Osteoblast (primary cell): ENCODE results near the gene SLC6A19. TPM values are rescaled to one million over a fixed set of nuclear protein-coding genes. Genes with fewer than 3 reads are reported as not detected.

Experiments used
- DNase-seq: peaks from one replicate; pipeline ENCODE4 v3.0.0; 2011; ENCODE audit warnings: low spot score, mixed read lengths; ENCODE audit not compliant: insufficient read length; ENCODE audit errors: missing footprints
- H2AFZ ChIP-seq: 2 replicates; pipeline ENCODE4 v1.6.0; 2011; ENCODE audit warnings: mild to moderate bottlenecking, low read length
- H3K27ac ChIP-seq: 2 replicates; pipeline ENCODE4 v1.5.1; 2011; ENCODE audit warnings: mild to moderate bottlenecking, low read depth, low read length, moderate library complexity
- H3K27me3 ChIP-seq: 2 replicates; pipeline ENCODE4 v1.6.0; 2012; ENCODE audit warnings: mild to moderate bottlenecking, control low read depth, inconsistent platforms, low read length, moderate library complexity; ENCODE audit not compliant: insufficient read depth
- H3K36me3 ChIP-seq: 2 replicates; pipeline ENCODE4 v1.5.1; 2011; ENCODE audit warnings: mild to moderate bottlenecking, low read length, control low read depth, moderate library complexity; ENCODE audit not compliant: insufficient read depth
- H3K4me1 ChIP-seq: 2 replicates; pipeline ENCODE4 v1.5.1; 2011; ENCODE audit warnings: mild to moderate bottlenecking, low read length, control low read depth, moderate library complexity; ENCODE audit not compliant: insufficient read depth
- H3K4me2 ChIP-seq: 2 replicates; pipeline ENCODE4 v1.6.0; 2011; ENCODE audit warnings: mild to moderate bottlenecking, low read length; ENCODE audit not compliant: insufficient read depth
- H3K4me3 ChIP-seq: fragments of 200-600 bp; sonication (generic); 3 replicates; pipeline ENCODE4 v1.5.1; 2012; ENCODE audit warnings: mild to moderate bottlenecking, low read length, inconsistent platforms; ENCODE audit not compliant: insufficient read depth
- H3K79me2 ChIP-seq: 2 replicates; pipeline ENCODE4 v1.6.0; 2012; ENCODE audit warnings: mild to moderate bottlenecking, low read length, control low read depth, inconsistent platforms; ENCODE audit not compliant: insufficient read depth
- H3K9me3 ChIP-seq: 2 replicates; pipeline ENCODE4 v1.5.1; 2011; ENCODE audit warnings: low read depth, low read length, control low read depth
- H4K20me1 ChIP-seq: 2 replicates; pipeline ENCODE4 v1.6.0; 2012; ENCODE audit warnings: mild to moderate bottlenecking, low read length, control low read depth; ENCODE audit not compliant: insufficient read depth
- total RNA-seq: library from RNA; depleted of rRNA; stranded (reverse); fragments of >200 nt; gene quantifications from 2 replicates; pipeline ENCODE4 v1.2.3, GENCODE V29; 2012
- TF ChIP-seq, protein P1 (sequence below): IDR thresholded peaks from 2 replicates; pipeline ENCODE4 v1.5.1; 2011; ENCODE audit warnings: mild to moderate bottlenecking, low read depth, low read length, moderate library complexity; ENCODE audit errors: extremely low read depth

SLC6A19 gene
- total RNA-seq, 1 donor, result not detected

- TF ChIP-seq, protein P1, sequence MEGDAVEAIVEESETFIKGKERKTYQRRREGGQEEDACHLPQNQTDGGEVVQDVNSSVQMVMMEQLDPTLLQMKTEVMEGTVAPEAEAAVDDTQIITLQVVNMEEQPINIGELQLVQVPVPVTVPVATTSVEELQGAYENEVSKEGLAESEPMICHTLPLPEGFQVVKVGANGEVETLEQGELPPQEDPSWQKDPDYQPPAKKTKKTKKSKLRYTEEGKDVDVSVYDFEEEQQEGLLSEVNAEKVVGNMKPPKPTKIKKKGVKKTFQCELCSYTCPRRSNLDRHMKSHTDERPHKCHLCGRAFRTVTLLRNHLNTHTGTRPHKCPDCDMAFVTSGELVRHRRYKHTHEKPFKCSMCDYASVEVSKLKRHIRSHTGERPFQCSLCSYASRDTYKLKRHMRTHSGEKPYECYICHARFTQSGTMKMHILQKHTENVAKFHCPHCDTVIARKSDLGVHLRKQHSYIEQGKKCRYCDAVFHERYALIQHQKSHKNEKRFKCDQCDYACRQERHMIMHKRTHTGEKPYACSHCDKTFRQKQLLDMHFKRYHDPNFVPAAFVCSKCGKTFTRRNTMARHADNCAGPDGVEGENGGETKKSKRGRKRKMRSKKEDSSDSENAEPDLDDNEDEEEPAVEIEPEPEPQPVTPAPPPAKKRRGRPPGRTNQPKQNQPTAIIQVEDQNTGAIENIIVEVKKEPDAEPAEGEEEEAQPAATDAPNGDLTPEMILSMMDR, result no peak
- no peak overlapping the region for H3K27ac ChIP-seq
- H3K27me3 ChIP-seq, result peaks cover 16% of the 10 kb centered on the region
- H3K79me2 ChIP-seq, result no peaks in the 10 kb centered on the region
- DNase-seq, result no peak
- H3K4me1 ChIP-seq, result no peaks in the 10 kb centered on the region
- H3K9me3 ChIP-seq, result no peaks in the 10 kb centered on the region
- no peak overlapping the region for H2AFZ ChIP-seq
- no peak overlapping the region for H3K4me2 ChIP-seq
- H4K20me1 ChIP-seq, result no peaks in the 10 kb centered on the region
- H3K4me3 ChIP-seq, result no peak overlapping the region
- H3K36me3 ChIP-seq, result no peaks in the 10 kb centered on the region
Observed at GRCh38 chr5:1202026-1202797, 817 bp downstream of the SLC6A19 start.

DNA sequence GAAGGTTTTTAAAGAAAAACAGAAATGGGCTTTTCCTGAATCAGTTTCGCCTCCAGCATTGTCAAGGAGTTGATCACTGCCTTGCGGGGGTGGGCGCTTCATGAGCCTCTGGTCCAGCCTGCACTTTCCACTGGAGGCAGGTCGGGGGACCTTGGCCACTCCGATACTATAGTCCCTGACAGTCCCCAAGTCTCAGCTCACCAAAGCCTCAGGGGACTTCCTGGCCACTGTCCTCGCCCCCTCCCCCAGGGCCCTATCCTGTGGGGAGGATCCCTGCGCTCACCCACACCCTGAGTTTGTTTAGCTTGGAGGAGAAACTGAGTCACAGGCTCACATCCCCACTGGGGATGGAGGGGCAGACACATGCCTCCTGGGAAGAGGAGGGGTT lies 1.4 kb downstream of the SLC6A19 start:
- Histone ChIP-seq H3K27ac (no peak overlapping the region), H3K36me3 (no peaks in the 10 kb centered on the region), H3K4me1 (no peaks in the 10 kb centered on the region), H4K20me1 (no peaks in the 10 kb centered on the region), H3K27me3 (peaks cover 16% of the 10 kb centered on the region), H3K4me3 (no peak overlapping the region), H3K9me3 (no peaks in the 10 kb centered on the region), H3K79me2 (no peaks in the 10 kb centered on the region), H2AFZ (no peak overlapping the region), H3K4me2 (no peak overlapping the region)
- TF ChIP-seq, protein P1, result no peak
- no peak for DNase-seq

GRCh38 chr5:1203311-1203967 lies 2.0 kb downstream of the SLC6A19 start:
- Histone ChIP-seq H3K4me3 (no peak overlapping the region), H3K79me2 (no peaks in the 10 kb centered on the region), H3K27ac (no peak overlapping the region), H2AFZ (no peak overlapping the region), H3K9me3 (no peaks in the 10 kb centered on the region), H3K4me1 (no peaks in the 10 kb centered on the region), H3K36me3 (no peaks in the 10 kb centered on the region), H4K20me1 (no peaks in the 10 kb centered on the region), H3K27me3 (peaks cover 12% of the 10 kb centered on the region), H3K4me2 (no peak overlapping the region)
- TF ChIP-seq, protein P1, result no peak
- DNase-seq, result no peak

DNA sequence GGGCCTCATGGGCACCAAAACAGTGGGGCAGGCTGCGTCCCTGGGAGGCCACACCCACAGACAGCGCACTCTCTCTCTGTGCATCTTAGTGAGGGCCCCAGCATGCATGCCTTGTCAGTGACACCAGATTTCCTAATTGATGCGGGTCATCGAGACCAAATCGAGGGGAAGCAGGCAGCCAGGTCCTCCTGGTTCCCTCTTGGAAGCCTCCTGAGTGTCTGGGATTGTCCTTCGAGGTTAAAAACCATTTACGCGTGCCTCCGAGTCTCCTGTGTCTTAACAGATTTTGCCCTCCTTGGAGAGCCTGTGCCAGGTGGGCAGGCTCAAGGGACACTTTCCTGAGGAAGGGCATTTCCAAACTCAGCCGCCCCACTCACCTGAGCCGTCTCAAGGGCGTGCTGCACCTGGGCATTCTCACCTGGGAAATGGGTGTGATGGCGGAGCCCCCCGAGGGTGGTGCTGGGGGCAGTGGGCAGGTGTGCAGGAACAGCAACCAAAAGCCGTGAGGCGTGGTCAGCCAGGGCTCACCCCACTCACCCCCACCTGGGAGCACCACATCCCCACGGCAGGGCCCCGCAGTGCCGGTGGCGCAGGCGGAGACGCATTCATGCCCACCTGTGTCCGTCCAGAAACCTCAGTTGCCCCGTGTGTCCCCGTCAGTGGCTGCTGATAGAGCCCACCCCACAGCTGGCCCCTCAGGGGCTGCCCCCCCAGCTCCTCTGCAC lies 2.7 kb downstream of the SLC6A19 start:
- no peak overlapping the region for H3K4me2 ChIP-seq

More for the DNA sequence above, 2.7 kb downstream of the SLC6A19 start:
- Histone ChIP-seq H3K4me1 (no peaks in the 10 kb centered on the region), H4K20me1 (no peaks in the 10 kb centered on the region), H2AFZ (no peak overlapping the region), H3K27ac (no peak overlapping the region), H3K36me3 (no peaks in the 10 kb centered on the region), H3K27me3 (peaks cover 6% of the 10 kb centered on the region), H3K9me3 (no peaks in the 10 kb centered on the region), H3K79me2 (no peaks in the 10 kb centered on the region), H3K4me3 (no peak overlapping the region)
- TF ChIP-seq, protein P1, result no peak
- no peak for DNase-seq
